HFF-Myc (cell line): ENCODE data around the gene SLC38A9.

Experiments used
- DNase-seq: peaks from one replicate; pipeline ENCODE4 v3.0.0-alpha.2; 2011; ENCODE audit warnings: low read depth; ENCODE audit errors: extremely low read depth
- H3K4me3 ChIP-seq: replicated peaks from 2 replicates; pipeline ENCODE4 v1.5.1; 2011; ENCODE audit warnings: low read depth, mild to moderate bottlenecking, control low read depth, low read length
- TF ChIP-seq, protein P1 (sequence below): IDR thresholded peaks from 2 replicates; pipeline ENCODE4 v1.5.1; 2012; ENCODE audit warnings: mild to moderate bottlenecking, low read depth, low read length, control low read depth; ENCODE audit errors: missing control alignments

Gene SLC38A9

DNA sequence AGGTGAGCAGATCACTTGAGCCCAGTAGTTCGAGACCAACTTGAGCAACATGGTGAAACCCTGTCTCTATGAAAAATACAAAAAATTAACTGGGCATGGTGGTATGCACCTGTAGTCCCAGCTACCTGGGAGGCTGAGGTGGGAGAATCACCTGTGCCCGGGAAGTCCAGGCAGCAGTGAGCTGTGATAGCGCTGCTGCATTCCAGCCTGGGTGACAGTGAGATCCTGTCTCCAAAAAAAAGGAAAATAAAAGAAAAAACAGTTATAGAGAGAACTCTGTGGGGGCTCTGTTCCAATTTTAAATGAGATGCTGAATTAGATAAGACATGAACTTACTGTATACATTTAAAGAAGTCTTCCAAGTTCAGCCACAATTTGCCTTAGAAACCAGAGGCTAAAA lies 44.2 kb downstream of the SLC38A9 start:
- H3K4me3 ChIP-seq: no peak overlapping the region
- no peak for DNase-seq
- TF ChIP-seq, protein P1, sequence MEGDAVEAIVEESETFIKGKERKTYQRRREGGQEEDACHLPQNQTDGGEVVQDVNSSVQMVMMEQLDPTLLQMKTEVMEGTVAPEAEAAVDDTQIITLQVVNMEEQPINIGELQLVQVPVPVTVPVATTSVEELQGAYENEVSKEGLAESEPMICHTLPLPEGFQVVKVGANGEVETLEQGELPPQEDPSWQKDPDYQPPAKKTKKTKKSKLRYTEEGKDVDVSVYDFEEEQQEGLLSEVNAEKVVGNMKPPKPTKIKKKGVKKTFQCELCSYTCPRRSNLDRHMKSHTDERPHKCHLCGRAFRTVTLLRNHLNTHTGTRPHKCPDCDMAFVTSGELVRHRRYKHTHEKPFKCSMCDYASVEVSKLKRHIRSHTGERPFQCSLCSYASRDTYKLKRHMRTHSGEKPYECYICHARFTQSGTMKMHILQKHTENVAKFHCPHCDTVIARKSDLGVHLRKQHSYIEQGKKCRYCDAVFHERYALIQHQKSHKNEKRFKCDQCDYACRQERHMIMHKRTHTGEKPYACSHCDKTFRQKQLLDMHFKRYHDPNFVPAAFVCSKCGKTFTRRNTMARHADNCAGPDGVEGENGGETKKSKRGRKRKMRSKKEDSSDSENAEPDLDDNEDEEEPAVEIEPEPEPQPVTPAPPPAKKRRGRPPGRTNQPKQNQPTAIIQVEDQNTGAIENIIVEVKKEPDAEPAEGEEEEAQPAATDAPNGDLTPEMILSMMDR: no peak

DNA sequence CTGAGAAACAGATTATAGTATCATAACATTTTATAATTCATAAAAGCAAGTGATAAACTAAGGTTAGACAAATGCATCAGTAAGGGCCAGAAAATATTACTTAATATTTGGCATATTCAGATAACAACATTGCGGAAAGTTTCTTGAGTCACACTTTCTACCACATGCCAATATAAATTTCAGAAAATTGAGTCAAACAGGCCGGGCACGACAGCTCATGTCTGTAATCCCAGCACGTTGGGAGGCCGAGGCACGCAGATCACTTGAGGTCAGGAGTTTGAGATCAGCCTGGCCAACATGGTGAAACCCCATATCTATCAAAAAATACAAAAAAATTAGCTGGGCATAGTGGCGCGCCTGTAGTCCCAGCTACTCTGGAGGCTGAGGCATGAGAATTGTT lies 47.1 kb downstream of the SLC38A9 start:
- no peak overlapping the region for H3K4me3 ChIP-seq
- no peak for DNase-seq
- TF ChIP-seq, protein P1: no peak

DNA sequence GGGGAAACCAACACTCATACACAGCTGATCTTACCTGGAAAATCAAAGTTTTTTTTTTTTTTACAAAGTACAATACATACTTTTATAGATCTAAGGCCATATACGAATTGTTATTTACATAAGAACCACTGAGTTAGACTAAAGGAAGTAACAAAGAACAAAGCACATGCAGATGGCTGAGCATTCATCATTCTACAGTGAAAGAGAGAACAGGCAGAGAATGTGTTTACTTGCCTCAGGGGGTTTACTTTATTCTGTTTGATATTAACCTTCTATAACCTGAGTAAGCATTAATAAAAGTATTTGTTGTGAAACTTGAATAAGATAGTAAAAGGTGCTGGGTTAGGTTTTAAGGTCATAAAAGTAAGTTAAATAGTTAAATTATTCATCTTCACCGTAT lies 54.7 kb downstream of the SLC38A9 start:
- TF ChIP-seq, protein P1: no peak
- no peak for DNase-seq
- no peak overlapping the region for H3K4me3 ChIP-seq

DNA sequence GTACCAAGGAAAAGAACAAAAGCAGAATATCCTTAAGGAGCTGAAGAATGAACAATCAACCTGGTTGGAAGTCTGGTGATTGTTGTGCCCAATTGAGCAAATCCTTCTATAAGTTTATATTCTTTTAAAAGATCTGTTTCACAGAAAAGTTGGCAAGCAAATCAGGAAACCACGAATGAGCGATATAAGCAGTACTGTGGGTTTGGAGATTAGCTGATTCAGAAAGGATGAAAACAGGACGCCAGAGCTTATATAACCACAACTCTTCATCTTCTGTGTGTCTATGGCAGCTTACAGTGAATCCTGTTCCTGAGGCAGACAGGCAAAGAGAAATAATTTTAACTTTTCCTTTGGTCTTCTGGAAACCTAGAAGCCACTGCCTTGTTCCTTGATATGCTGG lies 61.7 kb downstream of the SLC38A9 start:
- TF ChIP-seq, protein P1: no peak
- no peak for DNase-seq
- H3K4me3 ChIP-seq: no peak overlapping the region

DNA sequence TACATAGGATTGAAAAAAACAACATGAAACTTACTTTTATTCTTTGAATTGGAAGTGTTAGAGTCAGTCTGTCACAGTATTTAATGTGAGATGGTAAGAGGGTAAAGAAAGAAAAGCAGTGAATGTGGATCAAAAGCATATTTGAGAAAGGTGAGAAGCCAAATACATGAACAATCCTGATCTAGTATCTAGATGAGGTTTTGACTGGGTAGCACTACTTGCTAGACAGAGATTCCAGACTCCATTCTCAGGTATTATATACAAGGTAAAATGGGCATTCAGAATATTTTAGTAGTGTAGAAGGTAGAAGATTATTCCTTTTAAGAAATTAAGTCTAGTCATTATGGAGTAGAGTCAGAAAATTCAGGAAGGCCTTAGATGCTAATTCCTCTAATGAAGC lies 62.2 kb downstream of the SLC38A9 start:
- DNase-seq: no peak
- H3K4me3 ChIP-seq: no peak overlapping the region
- TF ChIP-seq, protein P1: no peak

DNA sequence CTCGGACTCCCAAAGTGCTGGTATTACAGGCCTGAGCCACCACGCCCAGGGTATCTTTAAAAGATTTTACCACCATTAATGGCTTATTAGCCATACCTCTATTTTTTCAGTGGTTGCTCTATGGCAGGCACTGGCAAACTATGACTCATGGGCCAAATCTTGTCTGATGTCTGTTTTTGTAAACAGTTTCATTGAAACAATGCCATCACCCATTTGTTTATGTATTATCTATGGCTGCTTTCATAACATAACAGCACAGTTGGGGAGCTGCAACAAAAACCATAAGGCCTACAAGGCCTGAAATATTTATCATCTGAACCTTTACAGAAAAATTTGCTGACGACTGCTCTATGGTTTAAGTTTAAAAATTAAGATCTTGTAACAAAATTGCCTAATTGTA lies 66.8 kb downstream of the SLC38A9 start:
- no peak for DNase-seq
- TF ChIP-seq, protein P1: no peak
- no peak overlapping the region for H3K4me3 ChIP-seq

DNA sequence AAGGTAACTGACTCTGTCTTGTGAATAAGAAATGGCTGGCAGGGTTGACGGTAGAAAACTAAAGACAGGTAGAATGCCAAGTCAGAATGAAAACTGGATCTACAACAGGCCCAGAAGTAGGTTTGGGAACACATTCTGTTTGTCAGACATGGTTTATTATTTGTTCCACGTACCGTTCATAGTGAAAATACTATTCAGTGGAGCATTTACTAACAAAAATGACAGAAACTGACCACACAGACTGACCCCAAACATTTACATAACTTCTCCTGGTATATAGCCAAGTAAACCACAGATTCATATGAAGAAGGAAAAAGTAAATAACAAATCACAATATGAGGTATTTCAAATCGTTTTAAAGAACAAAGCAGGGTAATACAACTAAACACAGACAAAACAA lies 73.7 kb downstream of the SLC38A9 start:
- no peak overlapping the region for H3K4me3 ChIP-seq
- TF ChIP-seq, protein P1: no peak
- DNase-seq: no peak
